ENCODE data around the gene BTRC.

The BTRC gene

DNA sequence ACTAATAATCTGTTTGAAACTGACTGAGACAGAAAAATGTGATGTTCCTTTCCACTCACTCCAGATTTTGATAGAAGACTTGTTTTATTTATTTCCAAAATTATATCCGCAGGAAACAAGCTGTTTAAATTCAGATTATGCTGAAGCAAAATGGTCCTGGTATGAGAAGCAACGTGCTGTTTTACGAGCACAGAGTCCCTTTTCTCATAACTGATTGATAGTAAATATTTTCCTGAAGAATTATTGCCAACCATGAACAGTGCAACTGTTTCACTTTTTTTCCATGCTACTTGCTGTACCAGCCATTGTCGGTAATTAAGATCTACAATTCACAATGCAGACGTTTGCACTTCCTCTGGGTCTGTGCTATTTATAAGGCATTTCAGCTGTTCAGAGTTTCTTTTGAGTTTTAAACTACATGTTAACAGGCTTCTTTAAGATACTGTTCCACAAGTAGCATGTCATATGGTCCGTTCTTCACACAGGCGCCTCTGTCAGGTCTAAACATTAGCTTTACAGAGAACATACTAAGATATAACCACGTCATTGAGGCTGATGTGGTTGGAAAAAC, 130.3 kb downstream of the BTRC start:
- no peak for DNase-seq (ENCODE audit: low read depth)

DNA sequence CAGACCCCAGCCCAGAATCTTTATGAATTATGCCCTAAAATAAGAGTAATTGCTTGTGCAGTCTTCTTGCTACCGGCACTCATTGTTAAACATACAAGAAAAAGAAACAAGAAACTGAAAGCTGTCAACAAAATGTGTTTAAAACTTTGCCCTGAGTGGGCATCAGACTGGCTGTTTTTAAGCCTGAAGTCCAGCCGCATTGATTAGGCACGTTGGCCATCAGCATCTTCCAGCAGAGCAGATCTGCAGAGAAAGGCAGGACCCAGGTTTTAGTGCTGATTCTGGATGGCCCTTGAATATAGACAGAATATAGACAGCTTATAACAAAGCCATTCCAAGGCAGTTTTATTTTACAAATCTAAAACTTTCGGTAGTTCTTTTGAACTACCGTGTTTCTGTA, 131.2 kb downstream of the BTRC start:
- DNase-seq (ENCODE audit: low read depth), result no peak

DNA sequence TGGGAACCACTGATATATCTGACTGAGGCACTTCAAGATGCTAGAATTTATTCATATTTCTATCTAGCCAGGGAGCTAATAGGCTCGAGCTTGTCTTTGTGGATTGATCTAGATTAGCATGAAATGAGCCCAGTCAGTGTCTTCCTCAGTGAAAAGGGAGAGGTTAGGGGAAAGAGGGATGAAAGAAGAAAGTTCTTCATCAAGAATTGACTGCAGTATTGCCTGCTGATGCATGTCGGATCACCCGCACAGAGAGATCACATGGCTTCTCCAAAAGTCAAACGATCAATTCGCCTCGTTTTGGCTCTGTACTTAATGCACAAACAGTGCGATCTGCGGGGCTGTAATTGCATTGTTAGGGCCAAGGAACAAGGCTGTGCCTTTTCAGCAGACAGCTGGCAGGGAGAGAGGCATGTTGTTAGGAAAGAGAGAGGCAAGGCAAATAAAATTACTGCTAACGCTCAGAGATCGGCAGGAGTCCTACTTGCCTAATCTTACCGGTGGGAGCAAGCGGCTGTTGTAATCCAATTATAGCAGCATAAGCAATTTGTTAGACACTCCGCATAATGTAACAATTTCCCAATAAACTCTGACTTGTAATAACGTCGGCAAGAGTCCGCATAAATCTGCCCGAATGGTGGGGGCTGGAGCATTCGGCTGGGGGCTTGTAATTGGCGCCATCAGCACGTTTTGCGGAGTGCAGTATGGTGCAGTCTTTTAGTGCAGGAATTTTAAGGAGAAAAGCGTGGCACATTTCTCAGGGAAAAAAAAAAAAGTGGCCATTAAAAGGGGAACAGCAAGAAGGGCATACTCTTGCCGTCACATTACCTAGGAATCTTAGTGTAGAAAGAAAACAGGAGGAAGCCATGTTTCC, 132.0 kb downstream of the BTRC start:
- DNase-seq (ENCODE audit: low read depth), result no peak

DNA sequence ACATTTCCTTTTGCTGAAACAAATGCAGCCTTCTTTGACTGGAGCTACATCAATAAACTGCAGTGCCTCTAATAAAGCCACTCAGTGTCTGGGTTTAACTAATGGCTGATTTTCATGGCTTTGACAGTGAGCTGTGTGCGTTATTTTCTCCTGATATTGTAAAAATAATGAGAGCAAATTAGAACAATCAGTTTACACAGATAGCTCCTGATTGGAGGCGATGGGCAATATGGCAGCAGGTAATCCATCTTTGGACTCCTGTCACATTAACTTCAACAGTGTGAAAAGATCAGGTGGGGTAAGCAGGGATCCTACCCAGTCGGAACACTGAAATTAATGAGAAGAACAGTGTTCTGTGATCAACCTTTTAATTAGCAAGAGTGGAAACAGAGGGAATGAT, 133.4 kb downstream of the BTRC start:
- DNase-seq (ENCODE audit: low read depth), result no peak

DNA sequence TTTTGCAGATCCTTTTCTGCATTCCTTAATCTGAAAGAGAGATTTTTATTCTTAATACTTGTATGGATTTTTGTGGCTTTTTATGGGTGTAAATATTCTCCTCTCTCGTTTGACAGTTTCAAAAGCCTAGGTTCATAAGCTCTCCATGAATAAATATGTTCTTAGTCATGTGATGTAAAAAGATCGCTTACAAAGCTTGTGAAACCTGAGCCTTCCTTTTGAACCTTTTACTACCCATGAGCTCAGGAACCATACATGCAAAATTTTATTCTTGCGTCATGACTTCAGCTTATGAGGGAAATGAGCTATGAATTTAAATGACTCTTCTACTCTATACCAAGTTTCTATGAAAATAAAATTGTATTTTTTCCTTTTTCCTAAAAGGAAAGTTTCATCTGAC, 135.4 kb downstream of the BTRC start:
- no peak for DNase-seq (ENCODE audit: low read depth)

DNA sequence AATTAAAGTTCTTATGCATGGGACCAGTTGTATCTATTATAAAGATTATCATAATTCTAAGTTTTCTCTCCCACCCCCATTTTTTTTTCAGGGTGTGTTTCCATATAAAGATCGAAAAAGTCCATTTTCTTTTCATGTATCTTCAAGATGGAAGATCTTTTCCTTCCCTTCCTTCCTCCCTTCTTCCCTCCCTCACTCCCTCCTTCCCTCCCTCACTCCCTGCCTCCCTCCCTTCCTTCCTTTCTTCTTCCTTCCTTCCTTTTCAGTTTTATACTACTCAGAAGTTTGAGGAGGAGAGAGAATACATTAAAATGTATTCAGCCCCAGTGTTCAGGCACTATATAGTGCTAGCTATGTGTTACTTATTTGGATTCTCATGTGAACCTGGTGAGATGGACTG, 136.1 kb downstream of the BTRC start:
- DNase-seq (ENCODE audit: low read depth), result no peak

DNA sequence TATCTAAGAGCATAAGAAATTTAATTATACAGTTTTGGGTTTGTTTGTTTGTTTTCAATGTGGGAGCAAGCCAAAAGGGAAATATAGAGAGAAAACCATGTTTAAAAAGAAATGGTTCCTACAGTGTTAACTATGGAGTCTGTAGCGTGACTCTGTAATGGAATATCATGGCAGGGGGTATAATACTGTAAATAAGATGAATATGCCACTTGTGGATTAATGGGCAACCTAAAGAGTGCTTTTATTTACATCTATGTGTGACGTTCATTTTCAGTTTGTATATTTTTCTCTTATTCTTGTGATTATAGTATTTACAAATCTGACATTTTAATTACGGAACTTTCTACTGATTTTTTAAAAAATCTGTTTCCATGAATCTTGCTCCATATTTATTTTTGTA, 138.2 kb downstream of the BTRC start:
- no peak for DNase-seq (ENCODE audit: low read depth)

DNA sequence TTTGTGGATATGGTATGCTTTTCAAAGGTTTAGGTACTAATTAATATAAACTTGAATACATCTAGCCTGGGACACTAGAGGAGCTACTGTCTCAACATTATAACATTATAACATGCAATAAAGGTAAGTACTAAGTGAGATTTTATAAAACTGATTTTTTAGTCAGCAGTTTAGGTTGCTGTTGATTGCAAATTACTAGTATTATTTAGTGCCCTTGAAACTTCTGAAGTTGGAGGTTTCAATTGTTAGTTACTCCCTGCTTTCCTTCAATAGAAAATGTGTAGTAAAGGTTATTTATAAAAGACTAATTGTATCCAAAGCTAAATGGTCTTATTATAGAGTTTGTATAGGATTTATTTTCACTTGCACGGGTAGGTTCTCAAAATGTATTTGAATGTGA, 138.8 kb downstream of the BTRC start:
- DNase-seq (ENCODE audit: low read depth), result no peak

DNA sequence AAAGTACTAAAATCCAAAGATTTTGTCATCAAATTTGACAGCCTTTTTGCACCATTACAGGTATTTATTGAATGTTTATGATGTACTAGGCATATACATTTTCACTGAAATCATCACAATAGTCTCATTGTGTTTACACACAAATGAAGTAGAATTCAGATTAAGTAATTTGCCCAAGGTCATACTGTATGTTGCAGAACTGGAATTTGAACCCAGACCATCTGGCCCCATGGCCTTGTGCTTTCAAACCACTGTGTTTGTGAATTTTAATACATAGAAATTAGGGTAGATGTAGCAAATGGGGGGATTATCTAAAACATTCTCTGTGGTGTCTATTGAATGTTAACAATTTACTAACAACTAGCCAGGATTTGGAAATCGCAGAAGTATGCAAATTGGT, 139.3 kb downstream of the BTRC start:
- DNase-seq (ENCODE audit: low read depth), result no peak

DNA sequence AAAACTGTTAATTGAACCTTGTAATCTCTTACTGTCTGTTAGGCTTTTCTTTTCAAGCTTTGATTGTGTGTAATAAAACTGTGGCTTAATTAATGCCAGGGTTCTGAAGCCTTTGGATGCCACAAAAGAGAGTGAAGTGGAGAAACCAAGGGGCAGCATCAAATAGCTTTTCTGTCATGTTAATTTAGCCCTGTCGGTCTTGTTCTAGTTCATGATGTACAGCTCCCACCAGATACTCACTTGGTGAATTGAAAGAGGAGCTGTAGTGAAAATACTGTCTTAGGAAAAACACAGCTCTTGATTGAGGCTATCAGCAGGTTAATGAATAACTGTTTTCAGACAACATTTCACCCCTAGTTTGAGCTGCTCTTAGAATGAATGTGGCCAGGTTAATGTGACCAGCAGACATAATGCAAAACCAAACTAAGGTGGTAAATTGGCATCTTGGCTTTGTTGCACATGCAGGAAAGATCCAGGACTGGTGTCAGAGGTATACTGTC, 139.9 kb downstream of the BTRC start:
- DNase-seq (ENCODE audit: low read depth), result no peak

DNA sequence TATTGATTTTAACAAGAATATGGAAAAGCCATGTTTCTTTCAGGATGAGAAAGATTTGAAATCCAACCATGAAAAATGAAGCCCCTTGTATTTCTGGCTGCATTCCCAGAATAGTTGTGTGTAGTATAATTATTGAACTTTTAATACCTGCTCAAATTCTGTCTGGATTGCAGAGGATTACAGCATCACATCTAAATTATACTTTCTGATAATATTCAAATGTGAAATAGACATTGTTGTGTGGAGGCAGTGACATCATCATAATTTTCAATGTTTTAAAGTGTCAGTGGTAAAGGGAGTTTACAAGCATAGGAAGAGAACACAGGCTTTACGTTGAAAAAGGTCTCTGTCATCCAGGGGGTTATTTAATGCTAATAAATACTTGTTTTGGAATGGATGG, 140.7 kb downstream of the BTRC start:
- no peak for DNase-seq (ENCODE audit: low read depth)

DNA sequence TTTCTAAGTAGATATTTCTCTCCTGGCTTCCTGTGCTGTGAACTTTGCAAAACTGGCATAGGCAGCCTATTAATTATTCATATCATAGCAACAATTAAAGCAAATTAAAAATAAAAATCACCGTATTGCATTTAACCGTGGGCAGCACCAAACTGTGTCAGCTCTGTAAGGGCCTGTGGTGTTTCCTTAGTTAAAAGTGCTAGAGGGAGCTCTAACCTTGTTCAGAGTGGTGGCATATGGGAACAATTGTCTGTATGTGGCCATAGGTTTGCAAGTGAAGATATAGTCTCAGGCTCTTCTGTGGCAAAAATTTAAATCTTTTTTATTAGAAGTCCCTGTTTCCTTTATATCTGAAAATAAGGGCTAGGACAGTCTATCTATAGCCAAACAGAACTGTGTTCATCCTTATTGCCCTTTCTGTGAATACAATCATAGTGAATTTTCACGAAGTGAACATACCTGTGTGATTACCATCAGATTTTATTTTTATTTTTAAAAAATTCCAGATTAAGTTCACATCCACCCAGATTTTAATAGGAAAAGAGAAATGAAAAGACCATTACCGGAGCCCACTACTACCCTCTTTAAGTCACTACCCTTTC, 141.5 kb downstream of the BTRC start:
- no peak for DNase-seq (ENCODE audit: low read depth)

DNA sequence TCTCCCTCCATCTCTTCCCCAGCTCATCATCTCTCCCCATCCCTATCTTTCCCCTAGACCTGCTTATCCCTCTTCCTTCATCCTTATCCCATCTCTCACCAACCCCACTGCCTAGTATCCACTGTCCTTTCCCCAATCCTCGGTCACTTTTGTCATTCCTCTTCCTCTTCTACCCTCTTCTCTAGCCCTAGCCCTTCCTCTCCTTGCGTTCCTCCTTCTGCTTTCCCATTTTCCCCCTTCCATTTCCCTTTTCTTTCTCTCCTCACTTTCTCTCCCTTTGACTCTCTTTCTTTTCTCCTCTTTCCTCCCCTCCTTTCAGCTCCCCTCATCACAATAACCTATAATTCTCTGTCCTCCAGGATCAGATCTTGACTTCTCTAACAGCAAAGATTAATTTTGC, 150.5 kb downstream of the BTRC start:
- DNase-seq (ENCODE audit: low read depth), result no peak

DNA sequence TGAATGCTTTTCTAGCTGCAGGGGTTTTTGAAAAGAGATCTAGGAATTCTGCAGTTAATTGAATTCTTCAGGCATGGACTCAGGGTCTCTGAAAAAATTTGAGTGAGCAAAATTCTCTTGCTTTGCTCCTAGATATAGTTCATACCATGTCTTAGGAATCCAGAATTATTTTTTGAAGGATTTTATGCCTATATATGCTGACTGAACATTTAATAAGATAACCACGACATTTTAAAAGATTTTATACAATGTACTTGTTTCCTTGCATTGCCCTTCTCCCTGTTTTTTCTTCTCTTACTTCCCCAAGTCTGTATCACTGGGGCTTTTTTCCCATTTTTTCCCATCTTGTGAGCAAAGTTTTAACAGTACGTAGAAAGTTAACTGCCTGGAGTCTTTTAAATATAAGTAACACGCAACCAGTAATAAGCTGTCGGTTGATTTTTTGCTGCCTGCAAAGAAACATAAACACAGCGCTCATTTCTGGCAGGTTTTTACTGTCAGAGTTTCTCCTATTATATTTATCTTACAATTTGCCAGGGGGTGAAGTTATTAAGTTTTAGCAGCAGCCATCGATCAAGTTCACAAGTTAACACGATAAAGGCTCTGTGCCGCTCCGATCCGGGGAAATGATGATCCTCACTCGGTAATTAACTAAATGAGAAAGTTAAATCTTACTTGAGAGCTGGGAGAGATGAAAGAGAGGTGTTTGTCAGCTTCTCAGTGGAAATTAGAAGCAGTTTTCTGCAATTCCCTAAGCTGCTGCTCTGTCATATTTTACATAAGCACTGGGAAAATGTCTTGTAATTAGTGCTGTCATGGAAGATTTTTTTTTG, 153.1 kb downstream of the BTRC start:
- no peak for DNase-seq (ENCODE audit: low read depth)

DNA sequence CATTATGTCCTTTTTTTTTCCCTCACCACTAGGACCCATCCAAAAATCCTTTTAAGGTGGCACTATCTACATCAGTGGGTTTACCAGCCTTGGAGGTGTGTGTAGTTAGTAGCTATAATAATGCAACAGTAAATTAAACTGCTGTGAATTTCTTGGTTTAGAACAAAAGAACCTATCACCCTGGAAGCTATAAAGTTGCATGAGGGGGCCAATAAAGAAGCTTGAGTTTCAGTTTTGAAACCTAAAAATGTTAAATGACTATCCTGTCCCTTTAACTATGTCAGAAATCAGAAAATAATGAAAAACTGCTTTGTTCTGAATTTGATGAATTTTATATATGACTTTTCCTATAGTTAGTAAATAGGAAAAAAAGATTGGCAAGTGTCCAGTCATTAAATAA, 153.9 kb downstream of the BTRC start:
- no peak for DNase-seq (ENCODE audit: low read depth)

DNA sequence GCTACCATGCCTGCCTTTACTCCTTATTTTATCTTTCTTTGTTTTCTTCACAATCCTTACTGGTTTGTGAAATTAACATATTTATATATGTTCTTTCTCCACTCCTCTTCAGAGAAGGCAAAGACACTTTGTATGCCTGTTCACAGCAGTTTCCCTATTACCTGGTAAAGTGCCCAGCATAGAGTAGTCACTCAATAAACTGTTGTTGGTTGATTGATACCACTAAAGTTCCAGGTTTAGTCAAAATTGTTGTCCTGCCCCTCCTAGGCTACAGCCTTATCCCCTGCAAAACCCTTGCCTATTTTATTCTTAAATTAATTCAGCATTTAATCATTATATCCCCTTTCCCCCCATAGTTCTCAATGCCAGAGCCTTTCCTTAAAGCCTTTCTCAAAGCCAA, 158.0 kb downstream of the BTRC start:
- DNase-seq (ENCODE audit: low read depth), result no peak

DNA sequence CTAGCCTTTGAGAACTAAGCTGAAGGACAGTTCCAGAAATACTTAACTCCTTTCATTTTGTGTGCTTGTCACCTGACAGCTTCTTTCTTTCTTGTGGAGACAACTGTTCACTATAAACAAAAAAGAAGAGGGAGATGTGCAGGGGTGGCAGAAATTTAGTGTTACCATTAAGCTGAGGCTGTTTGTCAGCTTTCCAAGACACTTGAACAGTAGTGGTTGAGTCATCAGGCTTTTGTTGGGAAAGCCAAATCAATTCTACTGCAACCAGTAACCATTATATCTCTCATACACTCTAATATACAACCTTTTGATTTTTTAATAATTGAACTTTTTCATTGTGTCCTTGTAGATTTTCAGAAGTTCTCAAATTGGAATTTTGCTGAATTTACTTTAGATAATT, 158.8 kb downstream of the BTRC start:
- DNase-seq (ENCODE audit: low read depth), result no peak

DNA sequence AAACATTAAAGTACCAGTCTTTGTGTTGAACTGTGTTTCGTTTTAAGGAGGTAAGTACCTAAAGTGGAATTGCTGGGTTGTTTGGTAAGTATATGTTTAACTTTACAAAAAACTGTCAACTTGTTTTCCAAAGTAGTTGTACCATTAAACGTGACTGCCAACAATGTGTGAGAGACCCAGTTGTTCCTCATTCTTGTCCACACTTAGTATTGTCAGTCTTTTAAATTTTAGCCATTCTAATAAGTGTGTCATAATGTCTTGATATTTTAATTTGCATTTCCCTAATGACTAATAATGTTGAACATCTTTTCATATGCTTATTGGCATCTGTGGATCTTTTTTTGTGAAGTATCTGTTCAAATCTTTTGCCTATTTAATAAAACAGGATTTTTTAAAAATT, 159.8 kb downstream of the BTRC start:
- no peak for DNase-seq (ENCODE audit: low read depth)

DNA sequence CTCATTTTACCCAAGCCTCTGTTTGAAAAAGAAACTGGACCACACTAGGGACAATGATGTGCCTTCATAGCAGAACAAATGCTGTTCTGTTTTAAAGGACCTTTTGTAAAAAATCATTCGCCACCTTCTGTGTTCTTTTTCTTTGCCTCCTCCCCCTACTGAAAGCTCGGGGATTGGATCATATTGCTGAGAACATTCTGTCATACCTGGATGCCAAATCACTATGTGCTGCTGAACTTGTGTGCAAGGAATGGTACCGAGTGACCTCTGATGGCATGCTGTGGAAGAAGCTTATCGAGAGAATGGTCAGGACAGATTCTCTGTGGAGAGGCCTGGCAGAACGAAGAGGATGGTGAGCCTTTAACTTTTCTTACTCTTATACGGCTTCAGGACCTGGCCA, 171.9 kb downstream of the BTRC start:
- DNase-seq (ENCODE audit: low read depth), result no peak

DNA sequence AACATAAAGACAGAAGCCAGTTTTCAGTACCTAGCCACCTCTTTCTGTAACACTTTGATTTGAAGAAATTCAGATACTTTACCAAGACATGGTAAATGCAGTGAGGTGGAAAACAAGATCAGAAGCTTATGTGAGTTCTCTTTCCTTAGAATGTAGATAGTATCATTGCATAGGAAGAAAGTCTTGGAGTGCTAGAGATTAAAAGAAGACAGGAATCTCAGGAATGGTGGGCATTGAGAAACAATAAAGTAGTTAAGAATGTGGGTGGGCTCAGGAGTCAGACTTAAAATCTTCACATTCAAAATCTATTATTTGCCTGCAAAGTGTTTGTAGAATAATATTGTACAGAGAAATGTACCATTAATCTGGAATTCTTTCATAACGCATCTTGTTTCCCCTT, 175.2 kb downstream of the BTRC start:
- no peak for DNase-seq (ENCODE audit: low read depth)

DNA sequence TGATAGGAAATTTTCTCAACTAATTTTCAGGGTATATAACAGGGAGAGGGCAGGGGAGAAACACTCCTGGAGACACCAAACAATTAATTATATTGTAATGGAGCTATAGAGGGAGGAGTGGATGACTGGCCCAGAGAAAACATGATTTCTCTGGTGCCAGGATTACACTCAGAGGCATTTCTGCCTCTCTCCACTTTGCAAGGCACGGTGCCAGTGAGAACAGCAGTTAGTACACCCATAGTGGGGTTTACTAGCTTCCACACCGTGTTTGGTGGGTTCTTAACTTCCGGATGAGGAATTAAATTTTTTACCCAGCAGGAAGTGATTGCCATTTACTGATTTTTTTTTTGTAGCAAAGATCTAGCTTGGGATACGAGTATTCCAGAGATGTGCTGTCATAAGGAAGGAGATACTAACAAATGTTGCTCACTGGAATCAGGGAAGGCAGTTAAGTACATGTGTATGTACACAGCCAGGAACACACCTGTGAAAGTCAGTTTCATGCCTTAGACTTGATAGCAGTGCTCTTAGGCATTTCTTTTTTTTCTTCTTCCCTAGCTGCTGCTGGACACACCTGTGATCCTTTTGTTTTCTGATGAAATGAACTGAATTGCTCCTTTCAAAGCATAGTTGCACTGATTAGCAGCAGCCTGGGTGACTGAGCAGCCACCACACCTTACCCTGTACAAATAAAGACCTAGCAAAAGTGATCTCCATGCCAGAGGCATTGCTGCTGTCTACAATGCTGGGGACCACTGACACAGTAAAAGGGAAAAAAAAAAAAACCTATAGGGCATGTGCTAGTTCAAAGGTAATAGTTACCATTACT, 176.0 kb downstream of the BTRC start:
- DNase-seq (ENCODE audit: low read depth), result no peak

DNA sequence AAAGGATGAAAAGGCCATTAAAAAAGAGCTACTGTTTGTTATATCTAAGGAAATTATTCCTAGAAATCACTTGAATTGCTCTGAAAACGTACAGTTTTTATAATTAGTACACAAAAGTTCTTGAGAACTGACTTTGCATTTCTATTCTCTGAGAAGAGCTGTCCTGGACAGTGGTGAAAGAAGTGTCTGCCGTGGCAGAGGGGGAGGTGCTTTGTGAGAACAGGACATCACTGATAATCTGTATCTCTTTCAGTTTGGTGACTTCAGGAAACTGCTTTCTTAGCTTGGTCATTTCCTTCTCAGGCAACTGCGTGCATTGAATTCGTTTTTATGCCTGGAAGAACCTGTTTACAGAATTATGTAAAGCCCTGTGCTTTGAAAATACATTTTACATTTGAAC, 182.0 kb downstream of the BTRC start:
- no peak for DNase-seq (ENCODE audit: low read depth)
